Esophagus squamous epithelium (tissue), 4 donors: ENCODE data around the gene NLGN1.

Source experiments
- POLR2A ChIP-seq, 4 donors: fragments of 450-650 bp; IDR thresholded peaks; one replicate each; pipeline ENCODE4 v1.6.1; 2017; ENCODE audit warnings: antibody characterized with exemption in 4 of 4, mild to moderate bottlenecking in 4 of 4, moderate library complexity in 3 of 4
- TF ChIP-seq, protein P1 (sequence below), 6 experiments: fragments of 450-650 bp in 4 of 6; fragments of 200-600 bp in 2 of 6; sonication (generic) in 2 of 6; IDR thresholded peaks; one replicate each; pipeline ENCODE4 v1.5.1; 2016 to 2019; ENCODE audit warnings: antibody characterized with exemption in 6 of 6, mild to moderate bottlenecking in 4 of 6, moderate library complexity in 4 of 6

DNA sequence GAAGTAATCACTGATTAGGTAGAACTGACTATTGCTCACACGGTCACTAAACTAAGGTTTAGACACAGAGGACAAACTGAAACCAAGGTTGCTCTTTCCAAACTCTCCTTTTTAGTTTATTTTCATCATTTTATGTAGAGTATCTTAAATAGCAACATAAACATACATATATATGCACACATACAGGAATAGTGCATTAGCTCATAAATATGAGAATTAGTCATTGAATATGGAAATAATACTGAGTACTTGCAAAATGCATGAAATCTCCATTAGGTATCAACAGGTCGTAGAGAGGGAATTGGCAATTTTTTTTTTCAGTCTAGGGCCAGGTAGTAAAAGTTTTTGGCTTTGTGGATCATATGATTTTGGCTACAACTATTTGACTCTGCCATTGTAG, 557.1 kb downstream of the NLGN1 start:
- TF ChIP-seq, protein P1, sequence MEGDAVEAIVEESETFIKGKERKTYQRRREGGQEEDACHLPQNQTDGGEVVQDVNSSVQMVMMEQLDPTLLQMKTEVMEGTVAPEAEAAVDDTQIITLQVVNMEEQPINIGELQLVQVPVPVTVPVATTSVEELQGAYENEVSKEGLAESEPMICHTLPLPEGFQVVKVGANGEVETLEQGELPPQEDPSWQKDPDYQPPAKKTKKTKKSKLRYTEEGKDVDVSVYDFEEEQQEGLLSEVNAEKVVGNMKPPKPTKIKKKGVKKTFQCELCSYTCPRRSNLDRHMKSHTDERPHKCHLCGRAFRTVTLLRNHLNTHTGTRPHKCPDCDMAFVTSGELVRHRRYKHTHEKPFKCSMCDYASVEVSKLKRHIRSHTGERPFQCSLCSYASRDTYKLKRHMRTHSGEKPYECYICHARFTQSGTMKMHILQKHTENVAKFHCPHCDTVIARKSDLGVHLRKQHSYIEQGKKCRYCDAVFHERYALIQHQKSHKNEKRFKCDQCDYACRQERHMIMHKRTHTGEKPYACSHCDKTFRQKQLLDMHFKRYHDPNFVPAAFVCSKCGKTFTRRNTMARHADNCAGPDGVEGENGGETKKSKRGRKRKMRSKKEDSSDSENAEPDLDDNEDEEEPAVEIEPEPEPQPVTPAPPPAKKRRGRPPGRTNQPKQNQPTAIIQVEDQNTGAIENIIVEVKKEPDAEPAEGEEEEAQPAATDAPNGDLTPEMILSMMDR (IDR thresholded peaks at IDR 0.05): no peak
- no peak for TF ChIP-seq POLR2A (IDR thresholded peaks at IDR 0.05)
